Upper lobe of left lung (tissue), 6 donors: ENCODE data around the gene TBC1D5. TPM values are rescaled to one million over a fixed set of nuclear protein-coding genes. Genes with fewer than 3 reads are reported as not detected.
A peak's percentile ranks its signal among the peaks of the same experiment; 100 is the strongest.

ENCODE experiments used
- ATAC-seq, 2 donors: fragments of 200-7000 bp; cut with Tn5 transposase; one replicate each; pipeline ENCODE4 v1.9.1; 2022; ENCODE audit warnings: mild to moderate bottlenecking in 2 of 2, moderate library complexity in 2 of 2; ENCODE audit not compliant: low FRiP score in 2 of 2
- DNase-seq, 2 donors: peaks; one replicate each; pipeline ENCODE4 v3.0.0-alpha.2; 2019 to 2020
- H3K27ac ChIP-seq, 4 donors: fragments of 200-600 bp; sonication (generic); one replicate each; pipeline ENCODE4 v1.5.1; 2016 to 2019
- H3K27me3 ChIP-seq, 4 donors: fragments of 200-600 bp; sonication (generic); one replicate each; pipeline ENCODE4 v1.5.1; 2017 to 2019
- H3K36me3 ChIP-seq, 4 donors: fragments of 200-600 bp; sonication (generic); one replicate each; pipeline ENCODE4 v1.5.1; 2016 to 2019
- H3K4me1 ChIP-seq, 4 donors: fragments of 200-600 bp; sonication (generic); one replicate each; pipeline ENCODE4 v1.5.1; 2018 to 2019
- H3K4me3 ChIP-seq, 4 donors: fragments of 200-600 bp; sonication (generic); one replicate each; pipeline ENCODE4 v1.5.1; 2017 to 2019; ENCODE audit warnings: mild to moderate bottlenecking in 2 of 4, moderate library complexity in 1 of 4
- H3K9me3 ChIP-seq, 4 donors: fragments of 200-600 bp; sonication (generic); one replicate each; pipeline ENCODE4 v1.5.1; 2018 to 2019
- CTCF ChIP-seq, 6 experiments: fragments of 450-650 bp in 4 of 6; fragments of 200-600 bp in 2 of 6; sonication (generic) in 2 of 6; IDR thresholded peaks; one replicate each; pipeline ENCODE4 v1.5.1; 2016 to 2019; ENCODE audit warnings: antibody characterized with exemption in 6 of 6
- EP300 ChIP-seq, 4 donors: sonication (generic); formaldehyde crosslinking; IDR thresholded peaks; one replicate each; pipeline ENCODE4 v1.5.1; 2017; ENCODE audit warnings: antibody characterized with exemption in 4 of 4, control low read depth in 2 of 4
- POLR2A ChIP-seq, 4 donors: fragments of 450-650 bp; IDR thresholded peaks; one replicate each; pipeline ENCODE4 v1.5.1; 2016 to 2017; ENCODE audit warnings: antibody characterized with exemption in 4 of 4, mild to moderate bottlenecking in 2 of 4
- POLR2AphosphoS5 ChIP-seq, 2 donors: sonication (generic); formaldehyde crosslinking; IDR thresholded peaks; one replicate each; pipeline ENCODE4 v1.5.1; 2017; ENCODE audit warnings: antibody characterized with exemption in 2 of 2
- WGBS, 2 donors: methylation state at CpG; one replicate each; pipeline ENCODE4 v1.1.5; 2017 to 2018; 5-methylcytosine and 5-hydroxymethylcytosine counted together
- total RNA-seq, 6 donors: library from RNA; depleted of rRNA in 4 of 6; stranded (reverse); fragments of >200 nt in 4 of 6; gene quantifications; one replicate each; pipeline versions ENCODE4 v1.1.0 to v1.2.1, GENCODE V29; 2016 to 2021
- donor health status: DM: no; HTN: no; CAD: no; lungs with moderate emphysema.
- donor health status: DM: no; HTN: yes; CAD: no; lungs with severe emphysema.

The TBC1D5 gene
- total RNA-seq, 6 donors from 2014 or later, result 53.0 to 135 (median 63.3) TPM

- no peak for ATAC-seq
- no peak for DNase-seq
- H3K4me3 ChIP-seq, result no peak overlapping the region
- 72 to 76% methylated on average over 3 of the region's 3 CpGs for WGBS, 2 donors
- no peak overlapping the region for H3K27ac ChIP-seq
- no peaks in the 10 kb centered on the region for H3K4me1 ChIP-seq
- H3K9me3 ChIP-seq, result no peaks in the 10 kb centered on the region
- no peaks in the 10 kb centered on the region for H3K36me3 ChIP-seq
- H3K27me3 ChIP-seq, result no peaks in the 10 kb centered on the region
- TF ChIP-seq CTCF (IDR thresholded peaks at IDR 0.05), result no peak
Observed at GRCh38 chr3:17430582-17430981, 311.8 kb downstream of the TBC1D5 start.

GRCh38 chr3:17423786-17424536, 318.5 kb downstream of the TBC1D5 start:
- Histone ChIP-seq H3K4me3 (no peak overlapping the region), H3K27me3 (no peaks in the 10 kb centered on the region), H3K27ac (no peak overlapping the region), H3K4me1 (no peaks in the 10 kb centered on the region), H3K36me3 (no peaks in the 10 kb centered on the region), H3K9me3 (no peaks in the 10 kb centered on the region)
- WGBS, 2 donors, result 75 to 77% methylated on average over 4 of the region's 4 CpGs
- ATAC-seq (peak in 1 of 2 donors; percentile 55), DNase-seq (no peak)
- TF ChIP-seq POLR2A (IDR thresholded peaks at IDR 0.05), result no peak
- no peak for TF ChIP-seq CTCF (IDR thresholded peaks at IDR 0.05)
- no peak for TF ChIP-seq POLR2AphosphoS5 (IDR thresholded peaks at IDR 0.05)
- no peak for TF ChIP-seq EP300 (IDR thresholded peaks at IDR 0.05)

- no peak for DNase-seq
- 95 to 98% methylated on average over 2 of the region's 2 CpGs for WGBS, 2 donors
- H3K27ac ChIP-seq, result no peak overlapping the region
- TF ChIP-seq POLR2AphosphoS5 (IDR thresholded peaks at IDR 0.05), result no peak
- no peak for TF ChIP-seq EP300 (IDR thresholded peaks at IDR 0.05)
- no peak for TF ChIP-seq CTCF (IDR thresholded peaks at IDR 0.05)
- no peak for TF ChIP-seq POLR2A (IDR thresholded peaks at IDR 0.05)
- H3K9me3 ChIP-seq, result no peaks in the 10 kb centered on the region
- no peak overlapping the region for H3K4me3 ChIP-seq
- H3K36me3 ChIP-seq, result no peaks in the 10 kb centered on the region
- no peaks in the 10 kb centered on the region for H3K4me1 ChIP-seq
- no peak for ATAC-seq
- no peaks in the 10 kb centered on the region for H3K27me3 ChIP-seq
Observed at GRCh38 chr3:17422636-17423035, 319.8 kb downstream of the TBC1D5 start.

GRCh38 chr3:17420668-17421067, 321.8 kb downstream of the TBC1D5 start:
- DNase-seq, result no peak

More at GRCh38 chr3:17420668-17421067, 321.8 kb downstream of the TBC1D5 start:
- H3K36me3 ChIP-seq, result no peaks in the 10 kb centered on the region
- no peaks in the 10 kb centered on the region for H3K9me3 ChIP-seq
- H3K4me3 ChIP-seq, result no peak overlapping the region
- 73 to 74% methylated on average over 1 of the region's 1 CpG for WGBS, 2 donors
- no peaks in the 10 kb centered on the region for H3K27me3 ChIP-seq
- ATAC-seq, result no peak
- no peak for TF ChIP-seq CTCF (IDR thresholded peaks at IDR 0.05)
- no peak for TF ChIP-seq POLR2A (IDR thresholded peaks at IDR 0.05)
- TF ChIP-seq EP300 (IDR thresholded peaks at IDR 0.05), result no peak
- no peak for TF ChIP-seq POLR2AphosphoS5 (IDR thresholded peaks at IDR 0.05)
- no peaks in the 10 kb centered on the region for H3K4me1 ChIP-seq
- H3K27ac ChIP-seq, result no peak overlapping the region
